H1 (cell line): ENCODE results near the gene DGAT2. TPM values are rescaled to one million over a fixed set of nuclear protein-coding genes. Genes with fewer than 3 reads are reported as not detected.

Experiments used
- ASH2L ChIP-seq: fragments of 200-600, 300-600 bp; sonication (generic); IDR thresholded peaks from one replicate; pipeline ENCODE4 v1.7.1; 2017; ENCODE audit warnings: low read length
- CEBPB ChIP-seq: IDR thresholded peaks from 2 replicates; pipeline ENCODE4 v1.6.1; 2012; ENCODE audit warnings: low read depth, low read length
- CHD1 ChIP-seq: IDR thresholded peaks from 2 replicates; pipeline ENCODE4 v1.6.1; 2012; ENCODE audit warnings: low read depth, low read length, improper control_type of control experiment
- CHD2 ChIP-seq: IDR thresholded peaks from 2 replicates; pipeline ENCODE4 v1.6.1; 2012; ENCODE audit warnings: low read length, improper control_type of control experiment
- GTF2F1 ChIP-seq: IDR thresholded peaks from 2 replicates; pipeline ENCODE4 v1.6.1; 2012; ENCODE audit warnings: low read depth, low read length, improper control_type of control experiment, borderline replicate concordance
- HDAC2 ChIP-seq, 2 experiments: fragments of 300-600 bp in 1 of 2; sonication (generic) in 1 of 2; IDR thresholded peaks; 2 replicates each; pipeline ENCODE4 v1.6.1; 2011 to 2012; ENCODE audit warnings: low read depth in 2 of 2, low read length in 2 of 2, mild to moderate bottlenecking in 2 of 2, moderate library complexity in 2 of 2, borderline replicate concordance in 1 of 2, inconsistent platforms in 1 of 2
- JUN ChIP-seq: IDR thresholded peaks from 2 replicates; pipeline ENCODE4 v1.6.1; 2011; ENCODE audit warnings: low read depth, mild to moderate bottlenecking, improper control_type of control experiment, low read length
- JUND ChIP-seq: IDR thresholded peaks from 2 replicates; pipeline ENCODE4 v1.6.1; 2011; ENCODE audit warnings: mild to moderate bottlenecking, improper control_type of control experiment, low read length
- KDM4A ChIP-seq: IDR thresholded peaks from one replicate; pipeline ENCODE4 v1.7.1; 2012; ENCODE audit warnings: low read depth, mild to moderate bottlenecking, moderate library complexity, low read length, inconsistent platforms; ENCODE audit not compliant: severe bottlenecking
- KDM5A ChIP-seq: fragments of 200-600 bp; IDR thresholded peaks from 2 replicates; pipeline ENCODE4 v1.7.1; 2012; ENCODE audit warnings: mild to moderate bottlenecking, low read length, inconsistent platforms, mixed read lengths
- POLR2A ChIP-seq, 2 experiments: IDR thresholded peaks; 1 replicate in 1 of 2; 2 replicates in 1 of 2; pipeline ENCODE4 v1.6.1; 2011; ENCODE audit warnings: low read depth in 2 of 2, low read length in 2 of 2, mild to moderate bottlenecking in 2 of 2; ENCODE audit errors: control extremely low read depth in 1 of 2
- POLR2AphosphoS5 ChIP-seq: IDR thresholded peaks from 2 replicates; pipeline ENCODE4 v1.6.1; 2011; ENCODE audit warnings: low read depth, low read length
- POU5F1 ChIP-seq: IDR thresholded peaks from 2 replicates; pipeline ENCODE4 v1.6.1; 2011; ENCODE audit warnings: low read depth, mild to moderate bottlenecking, low read length, moderate library complexity
- SAP30 ChIP-seq: fragments of 300-600 bp; sonication (generic); IDR thresholded peaks from 2 replicates; pipeline ENCODE4 v1.7.1; 2012; ENCODE audit warnings: low read length, moderate library complexity, mild to moderate bottlenecking, inconsistent platforms; ENCODE audit not compliant: insufficient read depth, insufficient replicate concordance
- SIN3A ChIP-seq, 2 experiments: IDR thresholded peaks in 1 of 2; conservative IDR thresholded peaks in 1 of 2; 2 replicates each; pipeline ENCODE4 v1.6.1; 2011 to 2012; ENCODE audit warnings: low read length in 2 of 2, improper control_type of control experiment in 1 of 2, low read depth in 1 of 2, mild to moderate bottlenecking in 1 of 2
- SIRT6 ChIP-seq: IDR thresholded peaks from one replicate; pipeline ENCODE4 v1.7.1; 2012; ENCODE audit warnings: low read length, inconsistent platforms
- SP1 ChIP-seq: IDR thresholded peaks from 2 replicates; pipeline ENCODE4 v1.6.1; 2011; ENCODE audit warnings: low read depth, low read length
- TAF1 ChIP-seq: IDR thresholded peaks from 2 replicates; pipeline ENCODE4 v1.6.1; 2011; ENCODE audit warnings: mild to moderate bottlenecking, low read depth, low read length
- TAF7 ChIP-seq: optimal IDR thresholded peaks from 2 replicates; pipeline ENCODE3; 2011; ENCODE audit warnings: low read depth, mild to moderate bottlenecking, inconsistent platforms, low read length, moderate library complexity, borderline replicate concordance
- USF2 ChIP-seq: IDR thresholded peaks from 2 replicates; pipeline ENCODE4 v1.6.1; 2011; ENCODE audit warnings: low read length, improper control_type of control experiment
- polyA plus RNA-seq, 7 experiments: library from polyadenylated mRNA; depleted of rRNA in 3 of 7; stranded (reverse) in 5 of 7; unstranded in 2 of 7; fragments of >200 nt in 5 of 7; fragments of 200-250 nt in 2 of 7; gene quantifications; 1 replicate in 5 of 7; 2 replicates in 1 of 7; 4 replicates in 1 of 7; pipeline versions ENCODE4 v1.2.1 to v1.2.3, GENCODE V29; 2011 to 2013; ENCODE audit warnings: missing spikeins in 2 of 7, mixed read lengths in 2 of 7
- total RNA-seq: library from RNA; stranded (reverse); fragmentation: NEBNext Ultra II Directional; extraction: Animal tissue kit (Norgen Biotek cat#: 25700); gene quantifications from 2 replicates; pipeline ENCODE4 v1.2.1, GENCODE V29; 2021

The DGAT2 gene
- total and polyA plus RNA-seq, 2 of the 8 experiments (the other 6 are each of a cell fraction or from before 2014, with no cell fraction given): 3.2 to 5.9 TPM

- no peak for TF ChIP-seq KDM5A
- TF ChIP-seq JUN: no peak
- TF ChIP-seq SIN3A (conservative IDR thresholded peaks at IDR 0.05 in 1 of 2, IDR thresholded peaks at IDR 0.05 in 1 of 2; ENCODE audit: low read depth in 1 of 2, low read length in 2 of 2): 0 out of 4 replicates have a peak, but pooled peaks have one; percentile 8 to 23
- no peak for TF ChIP-seq POLR2AphosphoS5
- TF ChIP-seq GTF2F1: no peak
- no peak for TF ChIP-seq CEBPB
- 0 out of 2 replicates have a peak, but pooled peaks have one; percentile 50 for TF ChIP-seq CHD2
- no peak for TF ChIP-seq SIRT6
- peak; percentile 4 for TF ChIP-seq TAF1
- TF ChIP-seq USF2: no peak
- TF ChIP-seq POLR2A (IDR thresholded peaks at IDR 0.05; ENCODE audit: control extremely low read depth in 1 of 2, low read depth in 2 of 2, low read length in 2 of 2): no peak
- TF ChIP-seq TAF7: peak; percentile 31
- TF ChIP-seq CHD1: no peak
- no peak for TF ChIP-seq JUND
- TF ChIP-seq HDAC2 (IDR thresholded peaks at IDR 0.05; ENCODE audit: borderline replicate concordance in 1 of 2, low read depth in 2 of 2, low read length in 2 of 2): 0 out of 4 replicates have a peak, but pooled peaks of 1 of the 2 experiments have one; percentile 12
- no peak for TF ChIP-seq SP1
- peak; percentile 75 for TF ChIP-seq ASH2L
- no peak for TF ChIP-seq KDM4A
- no peak for TF ChIP-seq POU5F1
- TF ChIP-seq SAP30: no peak
These were observed 47.0 kb downstream of the DGAT2 start (continued) for GRCh38 chr11:75815345-75816168.
